ENCODE data around the gene NKAPD1.
"Not testable (repeated sequence)": the region's sequence is repeated elsewhere in the genome, so short reads cannot be mapped to it uniquely, and the experiment has no call there.

NKAPD1 gene

GRCh38 chr11:112087212-112087611 lies 13.1 kb downstream of the NKAPD1 start:
- DNase-seq, result no peak

DNA sequence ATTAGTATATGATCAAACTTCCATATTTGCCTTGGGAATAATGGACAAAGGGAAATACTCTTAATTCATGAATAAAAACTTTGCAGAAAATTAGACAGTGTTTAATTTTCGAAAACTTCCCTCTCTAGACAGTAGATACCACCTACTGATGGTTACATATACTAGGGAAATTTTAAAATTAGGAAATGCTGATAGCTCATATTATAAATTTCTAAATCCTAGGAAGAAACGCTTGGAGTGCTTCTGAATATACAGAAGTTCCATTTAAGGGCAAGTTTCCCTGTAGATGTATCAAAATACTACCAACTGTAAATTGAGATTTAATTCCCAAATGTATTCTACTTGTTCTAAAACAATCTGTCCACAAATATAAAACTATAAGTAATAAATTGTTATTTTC lies 21.2 kb downstream of the NKAPD1 start:
- not testable (repeated sequence) for DNase-seq

GRCh38 chr11:112096194-112096593 lies 22.1 kb downstream of the NKAPD1 start:
- DNase-seq, result no peak

DNA sequence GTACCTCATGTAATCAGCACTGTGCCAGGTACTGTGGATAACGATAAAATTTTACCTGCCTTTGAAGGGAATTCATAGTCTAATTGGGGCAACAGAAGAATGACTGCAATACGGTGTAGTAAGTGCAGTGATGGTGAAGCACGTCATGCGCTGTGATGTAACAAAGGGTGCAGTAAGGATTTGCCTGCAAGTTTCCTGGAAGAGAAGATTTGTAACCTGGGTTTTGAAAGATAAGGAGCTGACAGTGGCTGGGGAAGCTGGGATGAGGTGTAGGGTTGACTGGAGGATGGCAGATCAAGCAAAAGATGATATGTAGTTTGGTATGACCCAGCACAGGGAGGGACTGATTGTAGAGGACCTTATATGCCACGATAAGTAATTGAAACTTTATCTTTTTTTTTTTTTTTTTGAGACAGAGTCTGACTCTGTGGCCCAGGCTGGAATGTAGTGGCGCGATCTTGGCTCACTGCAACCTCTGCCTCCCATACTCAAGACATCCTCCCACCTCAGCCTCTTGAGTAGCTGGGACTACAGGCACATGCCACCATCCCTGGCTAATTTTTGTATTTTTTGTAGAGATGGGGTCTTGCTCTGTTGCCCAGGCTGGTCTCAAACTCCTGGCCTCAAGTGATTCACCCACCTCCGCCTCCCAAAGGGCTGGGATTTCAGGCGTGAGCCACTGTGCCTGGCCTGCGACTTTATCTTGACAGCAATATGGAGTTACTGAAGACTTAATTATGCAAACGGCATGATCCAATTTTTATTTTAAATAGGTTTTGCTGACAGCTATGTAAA lies 23.8 kb downstream of the NKAPD1 start:
- no peak for DNase-seq

DNA sequence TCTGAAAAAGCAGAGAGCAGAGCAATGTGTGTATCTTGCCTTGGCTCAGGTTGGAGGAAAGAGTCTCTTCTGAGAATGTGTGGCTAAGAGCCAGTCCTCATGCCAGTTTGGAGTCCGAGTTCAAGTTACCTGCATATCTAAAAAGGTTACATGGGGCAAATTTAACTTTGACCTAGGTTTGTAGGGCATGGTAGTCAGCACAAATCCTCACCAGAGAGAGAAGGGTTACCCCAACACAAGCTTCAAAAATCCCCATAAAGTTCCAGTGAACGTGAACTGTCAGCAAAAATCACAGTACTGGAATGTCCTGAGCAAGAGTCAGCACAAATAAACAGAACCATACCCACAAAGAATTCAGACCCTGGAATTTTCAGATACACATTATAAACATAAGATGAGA lies 26.4 kb downstream of the NKAPD1 start:
- DNase-seq, result no peak

DNA sequence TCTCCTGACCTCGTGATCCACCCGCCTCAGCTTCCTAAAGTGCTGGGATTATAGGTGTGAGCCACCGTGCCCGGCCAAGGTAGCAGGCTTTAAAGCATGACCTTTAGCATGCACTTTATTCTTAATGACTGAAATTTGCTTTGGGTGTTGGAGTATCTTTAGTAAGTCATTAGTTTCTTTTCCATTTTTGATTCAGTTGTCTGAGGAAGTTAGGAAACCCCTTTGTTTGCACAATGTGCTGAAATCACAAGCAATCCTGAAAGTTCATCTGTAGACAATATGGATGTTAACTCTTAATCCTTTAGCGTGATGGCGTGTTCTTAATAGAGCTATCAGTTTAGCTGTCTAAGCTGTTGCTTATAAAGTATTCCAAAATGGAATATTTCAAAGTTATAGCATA lies 29.3 kb downstream of the NKAPD1 start:
- DNase-seq, result no peak

DNA sequence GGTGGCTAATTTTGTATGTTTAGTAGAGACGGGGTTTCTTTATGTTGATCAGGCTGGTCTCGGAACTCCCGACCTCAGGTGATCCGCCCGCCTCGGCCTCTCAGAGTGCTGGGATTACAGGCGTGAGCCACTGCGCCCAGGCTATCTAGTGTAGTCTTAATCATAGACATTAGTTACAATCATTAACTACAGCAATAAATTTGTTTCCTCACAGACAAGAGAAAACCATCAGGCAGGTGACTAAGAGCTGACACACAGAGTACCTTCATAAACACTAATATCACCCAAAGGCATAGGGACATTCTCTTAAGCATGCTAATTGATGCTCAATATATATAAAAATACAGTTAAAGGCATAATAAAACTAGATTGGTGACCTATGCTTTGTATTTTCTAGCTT lies 32.0 kb downstream of the NKAPD1 start:
- DNase-seq, result no peak

DNA sequence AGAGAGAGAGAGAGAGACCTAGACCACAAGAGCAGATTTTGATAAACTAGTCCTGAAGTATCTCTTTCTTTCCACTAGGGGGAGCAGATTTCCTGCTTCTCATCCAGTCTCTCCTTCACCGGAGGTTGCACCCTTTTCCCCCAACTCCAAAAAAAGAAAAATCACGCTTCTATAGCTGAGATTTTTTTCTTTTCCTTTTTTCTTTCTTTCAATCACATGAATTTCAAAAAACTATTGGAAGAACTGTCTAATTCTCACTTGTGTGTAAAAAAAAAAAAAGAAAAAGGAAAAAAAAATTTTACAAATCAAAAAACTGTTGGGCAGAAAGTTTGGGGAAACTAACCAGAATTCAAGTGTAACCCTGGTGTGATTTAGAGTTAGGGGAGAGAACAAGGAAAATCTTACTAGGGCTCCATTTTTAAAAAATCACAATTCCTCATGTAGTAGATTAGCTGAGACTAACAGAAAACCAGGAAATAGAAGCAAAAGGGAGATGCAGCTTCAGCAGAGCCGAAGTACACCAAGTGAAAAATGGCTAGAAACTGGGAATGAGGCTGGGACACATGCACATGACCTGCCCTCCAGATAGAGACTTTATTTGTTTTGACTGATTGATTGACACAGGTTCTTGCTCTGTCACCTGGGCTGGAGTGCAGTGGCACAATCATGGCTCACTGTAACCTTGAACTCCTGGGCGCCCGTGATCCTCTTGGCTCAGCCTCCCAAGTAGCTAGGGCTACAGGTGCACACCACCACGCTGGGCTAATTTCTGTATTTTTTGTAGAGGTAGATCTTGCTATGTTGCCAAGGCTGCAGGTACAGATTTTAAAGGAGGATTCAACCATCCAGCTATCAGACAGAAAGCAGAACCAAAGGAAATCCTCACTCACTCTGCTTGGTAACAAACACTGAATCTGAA lies 39.7 kb downstream of the NKAPD1 start:
- no peak for DNase-seq

DNA sequence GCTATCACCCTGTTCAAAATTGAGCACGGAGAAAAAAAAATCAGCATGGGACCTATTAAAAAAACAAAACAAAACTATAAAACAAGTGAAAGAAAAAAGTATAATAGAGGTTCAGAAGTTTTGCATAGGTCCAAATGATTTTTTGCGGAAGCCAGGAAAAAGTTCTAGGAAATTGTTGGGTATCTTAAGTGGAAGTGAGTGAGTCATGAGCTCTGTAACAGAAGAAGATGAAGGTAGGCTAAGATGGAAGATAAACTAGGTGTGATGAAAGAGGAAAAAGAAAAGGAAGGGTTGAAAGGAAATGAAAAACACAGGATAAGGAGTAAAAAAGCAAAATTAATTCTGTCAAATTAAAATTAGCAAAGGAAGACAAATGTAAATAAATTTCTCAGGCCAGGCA lies 40.4 kb downstream of the NKAPD1 start:
- no peak for DNase-seq

DNA sequence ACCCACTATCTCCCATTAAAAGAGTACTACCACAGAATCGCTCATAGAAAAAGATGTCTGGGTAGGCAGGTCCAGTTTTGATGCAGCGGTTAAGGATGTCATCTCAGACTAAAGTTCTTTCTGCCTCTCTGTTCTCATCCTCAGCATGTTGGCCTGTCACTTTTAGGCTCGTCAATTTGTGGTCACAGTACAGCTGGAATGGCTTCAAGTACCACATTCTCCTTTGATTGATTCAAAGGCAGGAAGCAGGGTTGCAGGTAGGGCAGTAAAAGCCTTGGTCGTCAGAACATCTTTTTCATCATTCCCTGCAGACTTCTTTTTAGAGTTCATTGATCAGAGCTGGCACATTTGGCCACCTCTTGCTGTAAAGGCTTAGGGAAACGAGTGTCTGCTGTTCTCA lies 41.3 kb downstream of the NKAPD1 start:
- DNase-seq, result no peak

- no peak for DNase-seq
Observed at GRCh38 chr11:112118176-112118575, 44.1 kb downstream of the NKAPD1 start.

DNA sequence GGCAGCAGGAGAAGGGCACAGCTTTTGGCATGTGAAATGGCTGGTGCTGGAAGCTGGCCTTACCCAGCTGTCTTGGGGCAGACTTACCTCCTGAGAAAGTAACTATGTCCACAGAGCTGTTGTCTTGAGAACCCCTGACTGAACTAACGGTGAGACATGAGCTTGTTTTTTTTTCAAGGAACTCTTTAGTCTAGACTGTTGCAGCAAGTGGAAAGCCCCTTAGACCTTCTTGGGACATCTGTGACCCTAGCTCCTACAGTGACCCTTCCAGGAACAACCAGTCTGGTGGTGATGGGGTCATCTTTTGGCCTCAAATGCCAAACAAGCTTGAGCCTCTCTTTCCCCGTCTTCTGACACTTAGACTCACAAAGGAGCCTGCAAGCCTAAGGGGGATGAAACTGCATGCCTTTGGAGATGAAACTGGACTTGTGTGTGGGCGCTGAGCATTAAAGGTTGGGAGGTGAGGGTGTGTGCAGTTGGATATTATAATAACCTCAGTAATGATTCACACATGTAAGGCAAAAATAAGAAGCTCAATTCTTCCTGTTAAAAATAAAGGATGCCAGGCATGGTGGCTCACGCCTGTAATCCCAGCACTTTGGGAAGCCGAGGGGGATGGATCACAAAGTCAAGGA lies 48.0 kb downstream of the NKAPD1 start:
- DNase-seq, result no peak

- DNase-seq, result no peak
Observed at GRCh38 chr11:112123129-112123528, 49.0 kb downstream of the NKAPD1 start.

- DNase-seq, result no peak
Observed at GRCh38 chr11:112127056-112127455, 53.0 kb downstream of the NKAPD1 start.

DNA sequence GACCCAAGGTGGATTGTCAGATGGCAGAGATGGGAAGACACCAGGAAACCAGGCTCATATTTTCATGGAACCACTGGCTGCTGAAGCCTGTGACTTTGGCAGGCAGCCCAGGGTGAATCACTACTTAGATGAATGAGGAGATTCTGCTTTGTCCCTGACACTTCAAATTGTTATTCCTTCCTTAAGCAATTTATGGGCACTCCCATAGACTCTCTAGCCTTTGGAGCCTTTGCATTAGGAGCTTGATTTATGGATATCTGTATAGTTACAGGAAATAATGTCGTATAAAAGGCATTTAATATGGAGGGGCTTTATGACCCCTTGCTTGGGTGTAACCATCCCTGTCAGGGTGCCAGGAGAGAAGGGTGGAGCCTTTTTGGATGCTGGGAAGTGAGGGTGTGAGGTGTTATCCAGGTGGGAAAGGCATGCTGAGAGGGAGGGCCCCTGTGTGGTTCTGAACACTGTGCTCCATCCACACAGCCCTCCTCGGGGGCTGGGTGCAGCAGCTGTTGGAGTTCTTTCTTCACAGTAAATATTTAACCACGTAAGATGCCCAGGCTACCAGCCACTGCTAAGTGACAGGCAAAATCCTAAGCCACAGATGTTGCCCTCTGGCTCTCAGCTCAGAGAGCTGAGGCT lies 54.5 kb downstream of the NKAPD1 start:
- DNase-seq, result no peak

- no peak for DNase-seq
Observed at GRCh38 chr11:112129656-112130055, 55.6 kb downstream of the NKAPD1 start.

- no peak for DNase-seq
Observed at GRCh38 chr11:112132737-112133136, 58.6 kb downstream of the NKAPD1 start.

DNA sequence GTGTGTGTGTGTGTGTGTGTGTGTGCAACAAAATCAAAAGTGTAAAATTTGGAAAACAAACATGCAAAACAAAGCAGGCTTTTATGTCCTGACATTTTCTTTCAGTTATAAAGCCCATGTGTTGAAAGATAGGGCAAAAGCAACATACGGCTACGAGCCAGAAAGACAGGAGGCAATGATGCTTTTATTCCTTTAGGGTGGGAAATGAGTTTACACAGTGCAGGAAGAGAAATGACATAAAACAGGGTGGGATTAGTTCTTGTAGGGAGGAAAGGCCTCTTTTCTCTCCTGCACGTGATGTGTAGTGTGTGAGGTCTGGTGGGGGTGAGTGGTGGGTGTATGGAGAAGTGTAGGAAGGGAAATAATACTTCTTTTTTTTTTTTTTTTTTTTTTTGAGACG lies 60.4 kb downstream of the NKAPD1 start:
- DNase-seq, result no peak

Measured in activated gamma-delta T cell treated with Interleukin-2 at 50 U/mL for 16 hours (primary cell).